Keratinocyte (primary cell): ENCODE measurements around the gene PDZRN3.

Experiments
- EZH2 ChIP-seq: IDR thresholded peaks from one replicate; pipeline ENCODE4 v1.6.1; 2012; ENCODE audit warnings: inconsistent platforms, mild to moderate bottlenecking, low read length, moderate library complexity
- TF ChIP-seq, protein P1 (sequence below), 3 experiments: IDR thresholded peaks in 1 of 3; conservative IDR thresholded peaks in 1 of 3; optimal IDR thresholded peaks in 1 of 3; 2 replicates in 2 of 3; 3 replicates in 1 of 3; pipeline versions ENCODE3 to v1.5.1; 2011; ENCODE audit warnings: low read length in 3 of 3, mild to moderate bottlenecking in 3 of 3, moderate library complexity in 2 of 3, control low read depth in 1 of 3, inconsistent platforms in 1 of 3; ENCODE audit not compliant: insufficient read depth in 2 of 3; ENCODE audit errors: extremely low read depth in 1 of 3

DNA sequence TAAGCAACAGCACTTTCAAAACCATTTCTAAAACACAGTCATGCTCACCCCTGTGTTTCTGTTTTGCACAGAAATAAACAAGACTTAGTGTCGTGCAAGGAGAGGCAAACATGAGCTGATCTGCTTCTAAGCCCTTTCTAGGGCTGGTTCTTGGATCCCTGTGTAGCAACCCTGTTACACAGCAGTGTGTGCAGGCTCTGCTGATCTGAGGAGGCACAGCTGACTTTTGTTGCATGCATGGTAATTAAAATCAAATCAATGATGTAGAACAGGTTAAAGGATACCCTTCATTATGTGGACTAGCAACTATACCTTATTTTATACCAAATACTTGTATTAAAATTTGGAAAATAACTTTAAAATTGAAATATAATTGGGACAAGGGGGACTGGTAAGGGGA lies 234.8 kb downstream of the PDZRN3 start:
- TF ChIP-seq, protein P1, sequence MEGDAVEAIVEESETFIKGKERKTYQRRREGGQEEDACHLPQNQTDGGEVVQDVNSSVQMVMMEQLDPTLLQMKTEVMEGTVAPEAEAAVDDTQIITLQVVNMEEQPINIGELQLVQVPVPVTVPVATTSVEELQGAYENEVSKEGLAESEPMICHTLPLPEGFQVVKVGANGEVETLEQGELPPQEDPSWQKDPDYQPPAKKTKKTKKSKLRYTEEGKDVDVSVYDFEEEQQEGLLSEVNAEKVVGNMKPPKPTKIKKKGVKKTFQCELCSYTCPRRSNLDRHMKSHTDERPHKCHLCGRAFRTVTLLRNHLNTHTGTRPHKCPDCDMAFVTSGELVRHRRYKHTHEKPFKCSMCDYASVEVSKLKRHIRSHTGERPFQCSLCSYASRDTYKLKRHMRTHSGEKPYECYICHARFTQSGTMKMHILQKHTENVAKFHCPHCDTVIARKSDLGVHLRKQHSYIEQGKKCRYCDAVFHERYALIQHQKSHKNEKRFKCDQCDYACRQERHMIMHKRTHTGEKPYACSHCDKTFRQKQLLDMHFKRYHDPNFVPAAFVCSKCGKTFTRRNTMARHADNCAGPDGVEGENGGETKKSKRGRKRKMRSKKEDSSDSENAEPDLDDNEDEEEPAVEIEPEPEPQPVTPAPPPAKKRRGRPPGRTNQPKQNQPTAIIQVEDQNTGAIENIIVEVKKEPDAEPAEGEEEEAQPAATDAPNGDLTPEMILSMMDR (optimal IDR thresholded peaks at IDR 0.05 in 1 of 3, IDR thresholded peaks at IDR 0.05 in 1 of 3, conservative IDR thresholded peaks at IDR 0.05 in 1 of 3; ENCODE audit: extremely low read depth in 1 of 3, insufficient read depth in 2 of 3, low read length in 3 of 3), result no peak
- TF ChIP-seq EZH2, result no peak
